Stimulated activated CD4-positive, alpha-beta T cell treated with anti-CD3 and anti-CD28 coated beads, TNF-alpha, amount 100 ng/mL, for 48 hours (primary cell): ENCODE measurements around the gene AKAP5.
A peak's percentile ranks its signal among the peaks of the same experiment; 100 is the strongest.
"Not testable (repeated sequence)": the region's sequence is repeated elsewhere in the genome, so short reads cannot be mapped to it uniquely, and the experiment has no call there.

ENCODE experiments used
- DNase-seq, 3 donors: peaks; one replicate each; pipeline ENCODE4 v3.0.0-alpha.2; 2020; ENCODE audit warnings: low read depth in 3 of 3

The AKAP5 gene

GRCh38 chr14:64502887-64503433 is 37.7 kb downstream of the AKAP5 start:
- DNase-seq = no peak

- DNase-seq = peak; percentile 80 to 89 (median 89)
Observed at GRCh38 chr14:64503434-64504309, 38.4 kb downstream of the AKAP5 start, which contains the start of gene ZBTB25. Gene ZBTB25 (minus strand): TSS chr14:64503838. CDS start chr14:64490533, 13,305 bp downstream.

GRCh38 chr14:64504310-64504896 is 39.1 kb downstream of the AKAP5 start, which contains the start of gene ZBTB1:
Gene ZBTB1 (plus strand): TSS chr14:64504770. CDS start chr14:64521505, 16,735 bp downstream.
- peak; percentile 74 to 84 (median 75) for DNase-seq

- DNase-seq = peak; percentile 67 to 89 (median 82)
Observed at GRCh38 chr14:64504897-64505794, 39.8 kb downstream of the AKAP5 start.

DNA sequence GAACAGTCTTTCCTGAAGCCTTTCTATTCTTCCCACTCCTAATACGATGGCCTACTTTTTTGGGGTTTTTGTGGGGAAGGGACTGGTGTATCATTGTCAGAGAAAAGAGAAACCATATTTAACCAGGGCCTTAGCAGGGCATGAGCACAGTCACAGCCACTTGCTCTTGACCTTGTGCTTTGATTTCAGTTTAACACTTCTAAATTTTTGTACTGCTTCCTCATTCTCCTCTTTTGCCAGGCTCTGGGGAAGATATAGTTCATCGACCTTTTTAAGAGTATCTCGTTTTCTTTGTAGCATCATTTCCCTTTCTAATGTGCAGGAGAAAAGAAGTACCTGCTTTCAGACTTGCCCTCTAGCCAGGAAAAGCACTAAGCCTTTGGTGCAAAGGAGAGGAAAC is 41.4 kb downstream of the AKAP5 start:
- DNase-seq = no peak

DNA sequence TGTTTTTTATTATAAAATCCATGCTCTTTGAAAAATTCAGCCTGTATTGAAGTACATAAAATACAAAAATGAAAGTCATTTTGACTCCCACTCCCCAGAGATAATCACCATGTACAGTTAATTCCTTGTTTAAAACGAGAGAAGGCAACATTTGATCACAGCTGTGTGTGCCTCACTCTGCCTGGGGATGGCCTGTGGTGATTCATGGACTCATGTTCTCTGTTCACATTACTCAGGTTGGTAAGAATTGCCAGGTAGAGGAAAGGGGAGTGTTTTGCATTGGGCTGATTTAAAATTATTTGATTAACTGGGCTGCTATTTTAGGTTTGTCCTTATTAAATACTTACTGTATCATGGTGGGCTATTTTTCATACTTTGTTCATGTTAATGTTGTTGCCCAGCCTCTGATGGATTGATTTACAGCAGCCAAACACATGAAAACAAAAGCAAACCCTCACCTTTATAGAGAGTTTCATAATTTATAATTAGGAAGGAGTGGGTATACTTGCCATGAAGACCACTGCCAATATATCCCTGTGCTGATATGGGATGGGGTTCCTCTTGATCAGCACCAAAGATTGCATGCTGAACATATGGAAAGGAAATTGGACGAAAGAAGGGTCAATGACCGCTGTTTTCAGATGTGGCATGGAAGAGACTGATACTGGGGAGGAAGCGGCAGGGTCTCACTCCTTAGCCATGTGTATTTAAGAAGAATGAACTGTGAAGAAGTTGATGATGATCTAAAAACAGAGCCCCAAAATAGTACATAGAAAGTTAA is 42.3 kb downstream of the AKAP5 start:
- peak in 1 of 3 donors; percentile 44 for DNase-seq

GRCh38 chr14:64508215-64508776 is 43.0 kb downstream of the AKAP5 start:
- no peak for DNase-seq

- no peak for DNase-seq
Observed at GRCh38 chr14:64509036-64509435, 43.7 kb downstream of the AKAP5 start.

- DNase-seq = peak in 2 of 3 donors; percentile 46
Observed at GRCh38 chr14:64510825-64511671, 45.7 kb downstream of the AKAP5 start.

DNA sequence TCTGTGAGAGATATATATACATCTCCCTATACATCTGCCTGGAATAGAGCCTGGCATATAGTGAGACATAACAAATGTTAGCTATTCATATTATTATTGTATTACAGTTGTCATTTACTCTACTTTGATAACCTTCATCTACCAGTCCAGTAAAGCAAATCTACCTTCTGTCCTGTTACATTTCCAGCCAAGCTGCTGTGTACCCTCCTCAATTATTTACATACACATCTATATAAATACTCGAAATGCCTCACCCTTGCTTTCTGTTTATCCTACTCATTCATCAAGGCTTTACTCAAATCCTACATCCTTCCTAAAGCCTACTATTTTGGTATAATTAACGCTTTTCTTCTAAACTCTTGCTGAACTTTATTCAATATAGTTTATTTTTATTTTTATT is 48.0 kb downstream of the AKAP5 start:
- no peak for DNase-seq

GRCh38 chr14:64515053-64515452 is 49.8 kb downstream of the AKAP5 start:
- DNase-seq = no peak

GRCh38 chr14:64516969-64517368 is 51.7 kb downstream of the AKAP5 start:
- no peak for DNase-seq

DNA sequence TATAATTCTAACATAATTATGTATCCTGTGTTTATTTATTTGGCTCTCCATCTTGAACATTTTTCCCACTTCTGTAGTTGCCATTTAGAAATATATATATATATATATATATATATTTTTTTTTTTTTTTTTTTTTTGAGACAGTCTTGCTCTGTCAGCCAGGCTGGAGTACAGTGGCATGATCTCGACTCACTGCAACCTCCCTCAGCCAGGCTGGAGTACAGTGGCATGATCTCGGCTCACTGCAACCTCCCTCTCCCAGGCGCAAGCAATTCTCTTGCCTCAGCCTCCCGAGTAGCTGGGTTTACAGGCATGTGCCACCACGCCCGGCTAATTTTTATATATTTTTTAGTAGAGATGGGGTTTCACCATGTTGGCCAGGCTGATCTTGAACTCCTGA is 52.4 kb downstream of the AKAP5 start:
- not testable (repeated sequence) for DNase-seq

DNA sequence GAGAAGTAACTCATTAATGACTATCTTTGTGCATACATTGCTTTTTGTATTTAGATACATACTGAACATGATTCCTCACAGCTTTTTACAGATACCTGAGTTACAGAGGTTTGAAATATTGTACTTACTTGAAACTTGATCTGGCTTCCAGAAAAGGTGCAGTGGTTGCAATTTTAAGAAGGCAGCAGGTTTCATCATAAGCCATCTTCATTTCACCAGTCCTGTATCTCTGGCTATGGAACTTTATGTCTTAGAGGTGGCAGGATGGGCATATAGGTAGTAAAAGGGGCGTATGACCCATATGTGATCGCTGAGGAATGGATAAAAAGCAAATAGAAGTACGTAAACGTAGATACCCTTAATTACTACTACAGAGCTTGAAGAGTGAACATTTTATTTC is 52.9 kb downstream of the AKAP5 start:
- no peak for DNase-seq

GRCh38 chr14:64520699-64521098 is 55.4 kb downstream of the AKAP5 start:
- no peak for DNase-seq

- DNase-seq = no peak
Observed at GRCh38 chr14:64522591-64523355, 57.5 kb downstream of the AKAP5 start.
